ENCODE data around the gene USP16.
"Not testable (repeated sequence)": the region's sequence is repeated elsewhere in the genome, so short reads cannot be mapped to it uniquely, and the experiment has no call there.

- TF ChIP-seq CTCF (IDR thresholded peaks at IDR 0.05; ENCODE audit: borderline replicate concordance, extremely low read depth, low read length, poor library complexity, severe bottlenecking); EZH2 (IDR thresholded peaks at IDR 0.05; ENCODE audit: borderline replicate concordance, low read depth, low read length, severe bottlenecking): not testable (repeated sequence)
Observed at GRCh38 chr21:29076731-29077640, 52.5 kb downstream of the USP16 start.

Data from DND-41 (cell line).